ENCODE measurements around the gene CD79A.
A peak's percentile ranks its signal among the peaks of the same experiment; 100 is the strongest.

CD79A gene

GRCh38 chr19:41876847-41877832 lies at the start of gene CD79A:
CD79A (plus strand) TSS chr19:41877279; CDS start chr19:41877305, 26 bp downstream.
- Mint-ChIP-seq H3K27ac (peak within 1 kb of the TSS; percentile 90), H3K4me1 (ENCODE audit: low read depth) (peaks cover 84% of the 10 kb centered on the region), H3K36me3 (ENCODE audit: low read depth) (peaks cover 10% of the 10 kb centered on the region), H3K27me3 (no peaks in the 10 kb centered on the region), H3K9me3 (no peaks in the 10 kb centered on the region), H3K4me3 (peak within 1 kb of the TSS; percentile 43)
- DNase-seq = no peak

DNA sequence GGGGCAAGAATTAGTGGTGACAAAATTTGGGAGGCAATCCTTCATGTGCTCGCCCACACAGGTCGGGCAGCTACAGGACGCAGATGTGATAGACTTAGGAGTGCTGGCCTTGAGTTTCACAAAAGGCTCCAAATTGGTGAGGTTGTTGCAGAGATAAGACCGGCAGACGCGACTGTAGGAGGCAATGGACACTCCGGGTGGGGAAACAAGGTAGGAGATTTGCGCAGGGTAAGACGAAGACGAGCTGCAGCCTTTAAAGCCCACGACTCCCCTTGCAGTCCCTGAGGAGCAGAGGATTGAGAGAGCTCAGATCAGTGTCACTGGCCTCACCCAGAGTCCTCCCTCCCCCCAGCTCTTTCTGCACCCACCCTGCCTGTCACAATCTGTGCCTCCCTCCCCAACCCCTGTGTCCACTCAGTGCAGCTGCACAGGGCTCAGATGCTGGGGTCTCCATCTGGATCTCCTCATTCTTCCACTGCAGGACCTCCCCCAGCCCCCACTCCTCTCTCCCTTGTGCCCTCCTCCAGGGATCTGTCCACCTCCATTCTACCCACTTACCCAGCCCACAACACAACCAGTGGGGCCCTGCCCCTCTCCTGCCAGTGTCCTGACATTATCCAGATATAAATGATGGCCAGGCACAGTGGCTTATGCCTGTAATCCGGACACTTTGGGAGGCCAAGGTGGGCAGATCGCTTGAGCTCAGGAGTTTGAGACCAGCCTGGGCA lies 38.9 kb upstream of the CD79A start:
- Mint-ChIP-seq H3K36me3 (ENCODE audit: low read depth) (no peaks in the 10 kb centered on the region), H3K27me3 (peaks cover 31% of the 10 kb centered on the region), H3K27ac (no peak overlapping the region), H3K9me3 (no peaks in the 10 kb centered on the region), H3K4me1 (ENCODE audit: low read depth) (no peaks in the 10 kb centered on the region), H3K4me3 (no peak overlapping the region)
- DNase-seq = no peak

DNA sequence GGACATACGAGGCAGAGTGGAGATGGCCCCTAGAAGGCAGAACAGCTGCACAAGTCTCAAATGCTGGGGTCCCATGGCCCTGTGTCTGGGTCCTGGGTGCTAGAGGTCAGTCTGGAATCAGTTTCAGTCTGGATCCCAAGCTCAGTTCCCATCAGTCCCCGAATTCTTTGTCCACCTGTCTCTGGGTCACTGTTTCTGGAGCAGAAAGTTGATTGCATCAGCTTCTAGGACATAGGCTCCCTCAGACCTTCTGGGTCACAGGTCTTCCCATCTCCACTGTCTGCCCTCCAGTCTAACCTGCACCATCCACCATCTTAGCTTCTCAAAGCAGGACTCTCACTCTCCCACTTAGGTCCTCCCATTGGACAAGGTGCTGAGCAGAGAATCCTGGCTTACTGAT lies 37.9 kb upstream of the CD79A start:
- Mint-ChIP-seq H3K9me3 (no peaks in the 10 kb centered on the region), H3K4me1 (ENCODE audit: low read depth) (no peaks in the 10 kb centered on the region), H3K27ac (no peak overlapping the region), H3K36me3 (ENCODE audit: low read depth) (no peaks in the 10 kb centered on the region), H3K4me3 (no peak overlapping the region), H3K27me3 (peaks cover 31% of the 10 kb centered on the region)
- no peak for DNase-seq

- H3K27ac Mint-ChIP-seq = no peak overlapping the region
- no peak overlapping the region for H3K4me3 Mint-ChIP-seq
- no peaks in the 10 kb centered on the region for H3K9me3 Mint-ChIP-seq
- H3K27me3 Mint-ChIP-seq = peaks cover 8% of the 10 kb centered on the region
- H3K4me1 Mint-ChIP-seq (ENCODE audit: low read depth) = no peaks in the 10 kb centered on the region
- DNase-seq = no peak
- no peaks in the 10 kb centered on the region for H3K36me3 Mint-ChIP-seq (ENCODE audit: low read depth)
Measured at GRCh38 chr19:41843371-41843770, 33.7 kb upstream of the CD79A start.

DNA sequence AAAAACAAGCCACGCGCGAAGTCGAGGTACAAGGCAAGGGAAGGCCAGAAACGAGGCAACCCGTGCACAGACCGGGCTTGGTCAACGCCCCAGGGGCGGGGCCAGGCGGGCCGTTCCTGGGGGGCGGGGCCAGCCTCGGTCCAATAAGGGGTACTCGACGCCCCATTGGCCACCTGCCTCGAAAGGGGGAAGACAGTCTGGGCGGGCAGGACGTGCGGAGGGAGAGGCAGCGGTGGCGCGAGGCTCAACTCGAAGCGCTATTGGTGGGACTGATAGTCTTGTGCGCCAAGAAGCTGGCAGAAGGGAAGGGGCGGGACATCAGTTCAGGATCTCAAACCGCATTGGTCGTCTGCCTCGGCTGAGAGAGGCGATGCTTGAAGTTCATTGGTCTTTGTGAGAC lies 32.5 kb upstream of the CD79A start, which contains the start of gene LYPD4:
LYPD4 (minus strand) TSS at position 83 of the 400 bp plus-strand sequence. CDS start 5,398 bp downstream, outside the sequence.
- Mint-ChIP-seq H3K36me3 (ENCODE audit: low read depth) (no peaks in the 10 kb centered on the region), H3K4me3 (no peak within 1 kb of the TSS), H3K4me1 (ENCODE audit: low read depth) (no peaks in the 10 kb centered on the region), H3K27ac (no peak within 1 kb of the TSS), H3K9me3 (no peaks in the 10 kb centered on the region), H3K27me3 (no peaks in the 10 kb centered on the region)
- no peak for DNase-seq

DNA sequence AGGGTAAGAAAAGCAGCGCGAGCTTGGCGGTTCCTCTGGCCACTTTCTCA lies 32.3 kb upstream of the CD79A start, which contains the start of gene DMRTC2:
DMRTC2 (plus strand) TSS at position 42 of the 50 bp plus-strand sequence. CDS start 2,387 bp downstream, outside the sequence.
- no peak within 1 kb of the TSS for H3K27ac Mint-ChIP-seq
- H3K9me3 Mint-ChIP-seq = no peaks in the 10 kb centered on the region
- no peaks in the 10 kb centered on the region for H3K36me3 Mint-ChIP-seq (ENCODE audit: low read depth)
- no peak within 1 kb of the TSS for H3K4me3 Mint-ChIP-seq
- no peak for DNase-seq
- no peaks in the 10 kb centered on the region for H3K27me3 Mint-ChIP-seq
- H3K4me1 Mint-ChIP-seq (ENCODE audit: low read depth) = no peaks in the 10 kb centered on the region

DNA sequence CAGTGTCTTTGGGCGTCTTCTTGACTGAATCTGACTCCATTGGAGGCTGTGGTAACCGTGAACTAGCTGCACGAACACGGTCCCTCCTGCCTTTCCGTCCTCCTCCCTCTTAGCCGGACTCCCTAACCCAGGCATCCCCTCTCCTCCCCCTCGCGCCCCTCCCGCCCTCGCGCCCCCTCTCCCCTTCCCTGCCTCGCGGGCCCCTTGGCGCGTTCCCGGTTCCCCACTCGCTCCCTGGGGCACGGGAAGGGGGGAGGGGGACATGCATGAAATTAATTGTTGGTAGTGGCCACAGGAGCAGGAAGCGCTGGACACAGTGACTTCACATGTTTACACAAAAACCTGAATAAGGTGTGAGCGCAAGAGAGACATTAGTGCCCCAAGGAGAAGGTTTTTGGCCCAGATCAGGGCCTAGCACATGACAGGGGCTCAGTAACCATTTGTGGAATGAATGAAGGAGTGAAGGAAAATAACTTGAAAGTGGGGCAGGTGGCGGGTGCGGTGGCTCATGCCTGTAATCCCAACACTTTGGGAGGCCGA lies 32.0 kb upstream of the CD79A start:
- DNase-seq = no peak
- Mint-ChIP-seq H3K9me3 (no peaks in the 10 kb centered on the region), H3K4me1 (ENCODE audit: low read depth) (no peaks in the 10 kb centered on the region), H3K36me3 (ENCODE audit: low read depth) (no peaks in the 10 kb centered on the region), H3K27ac (no peak overlapping the region), H3K27me3 (no peaks in the 10 kb centered on the region), H3K4me3 (no peak overlapping the region)

DNA sequence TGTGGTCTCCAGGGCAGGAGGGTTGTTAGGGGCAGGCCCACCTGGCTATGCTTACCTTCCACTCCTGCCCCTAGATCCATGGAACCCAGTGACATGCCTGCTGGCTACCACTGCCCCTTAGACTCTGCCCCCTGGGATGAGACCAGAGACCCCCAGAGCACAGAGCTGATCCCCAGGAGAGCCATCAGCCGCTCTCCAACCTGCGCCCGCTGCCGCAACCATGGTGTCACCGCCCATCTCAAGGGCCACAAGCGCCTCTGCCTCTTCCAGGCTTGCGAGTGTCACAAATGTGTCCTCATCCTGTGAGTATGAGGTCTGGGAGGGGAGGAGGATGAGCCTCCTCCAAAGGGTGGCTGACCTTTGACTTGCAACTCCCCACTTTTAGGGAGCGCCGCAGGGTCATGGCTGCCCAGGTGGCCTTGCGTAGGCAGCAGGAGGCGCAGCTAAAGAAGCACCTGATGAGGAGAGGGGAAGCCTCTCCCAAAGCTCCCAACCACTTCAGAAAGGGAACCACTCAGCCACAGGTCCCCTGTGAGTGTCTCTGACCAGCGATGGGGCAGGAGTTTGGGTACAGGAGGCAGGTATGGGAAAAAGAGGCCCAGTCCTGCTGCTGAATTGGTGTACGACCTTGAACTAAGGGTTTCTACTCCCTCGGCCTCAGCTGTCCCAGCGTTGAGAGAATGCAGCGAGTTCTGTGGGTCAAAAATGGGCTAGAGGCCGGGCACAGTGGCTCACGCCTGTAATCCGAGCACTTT lies 29.6 kb upstream of the CD79A start:
- Mint-ChIP-seq H3K36me3 (ENCODE audit: low read depth) (no peaks in the 10 kb centered on the region), H3K4me1 (ENCODE audit: low read depth) (no peaks in the 10 kb centered on the region), H3K4me3 (no peak overlapping the region), H3K9me3 (no peaks in the 10 kb centered on the region), H3K27me3 (peaks cover 4% of the 10 kb centered on the region), H3K27ac (no peak overlapping the region)
- no peak for DNase-seq

DNA sequence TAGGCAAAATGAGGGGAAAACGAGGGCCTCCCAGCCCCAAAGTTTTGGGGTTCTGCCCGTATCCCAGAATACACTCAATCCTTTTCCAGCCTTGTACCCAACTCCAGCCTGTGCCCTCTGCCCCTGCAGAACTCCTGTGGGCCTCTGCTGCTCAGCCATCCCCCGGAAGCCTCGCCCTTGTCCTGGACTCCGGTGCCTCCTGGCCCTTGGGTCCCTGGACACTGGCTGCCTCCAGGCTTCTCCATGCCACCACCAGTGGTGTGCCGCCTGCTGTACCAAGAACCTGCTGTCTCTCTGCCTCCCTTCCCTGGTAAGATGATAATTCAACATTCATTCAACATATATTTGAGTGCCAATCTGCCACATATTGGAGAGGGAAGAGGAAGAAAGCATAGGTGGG lies 28.4 kb upstream of the CD79A start:
- H3K27me3 Mint-ChIP-seq = peaks cover 4% of the 10 kb centered on the region
- H3K9me3 Mint-ChIP-seq = no peaks in the 10 kb centered on the region
- no peak overlapping the region for H3K4me3 Mint-ChIP-seq
- DNase-seq = no peak
- H3K27ac Mint-ChIP-seq = no peak overlapping the region
- H3K36me3 Mint-ChIP-seq (ENCODE audit: low read depth) = no peaks in the 10 kb centered on the region
- no peaks in the 10 kb centered on the region for H3K4me1 Mint-ChIP-seq (ENCODE audit: low read depth)

DNA sequence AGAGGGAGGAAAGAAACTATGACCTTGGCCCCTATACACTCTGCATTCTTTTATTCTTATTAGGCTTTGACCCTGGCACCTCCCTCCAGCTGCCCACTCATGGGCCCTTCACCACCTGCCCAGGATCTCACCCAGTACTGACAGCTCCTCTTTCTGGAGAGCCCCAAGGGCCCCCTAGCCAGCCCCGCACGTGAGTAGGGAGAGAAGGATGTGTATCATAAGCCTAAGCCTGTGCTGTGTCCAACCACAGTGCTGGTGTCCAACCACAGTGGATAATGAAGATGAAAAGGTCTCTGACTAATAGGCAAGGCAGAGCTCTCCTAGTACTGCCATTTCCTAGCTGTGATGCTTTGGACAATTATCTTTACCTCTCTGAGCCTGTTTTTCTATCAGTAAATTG lies 28.0 kb upstream of the CD79A start:
- Mint-ChIP-seq H3K9me3 (no peaks in the 10 kb centered on the region), H3K4me3 (no peak overlapping the region), H3K27ac (no peak overlapping the region), H3K27me3 (peaks cover 4% of the 10 kb centered on the region), H3K36me3 (ENCODE audit: low read depth) (no peaks in the 10 kb centered on the region), H3K4me1 (ENCODE audit: low read depth) (no peaks in the 10 kb centered on the region)
- no peak for DNase-seq

DNA sequence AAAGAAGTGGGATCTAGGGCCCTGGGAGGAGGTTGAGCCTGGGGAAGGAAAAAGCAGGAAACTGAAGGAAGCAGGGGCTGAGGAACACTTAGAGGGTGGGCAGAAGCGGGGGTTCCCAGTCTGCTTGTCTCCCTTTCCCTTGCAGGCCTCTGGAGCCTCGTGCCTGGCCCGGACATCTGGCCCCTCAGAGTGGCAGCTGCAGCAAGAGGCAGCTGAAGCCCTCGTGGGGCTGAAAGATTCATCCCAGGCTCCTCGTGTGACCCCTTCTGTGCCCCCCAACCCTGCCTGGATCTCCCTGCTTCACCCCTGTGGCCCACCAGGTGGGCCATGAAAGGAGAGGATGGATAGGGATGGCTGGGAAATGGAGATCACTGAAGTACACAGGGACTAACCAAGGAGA lies 26.7 kb upstream of the CD79A start:
- Mint-ChIP-seq H3K4me3 (no peak overlapping the region), H3K36me3 (ENCODE audit: low read depth) (no peaks in the 10 kb centered on the region), H3K9me3 (no peaks in the 10 kb centered on the region), H3K27me3 (peaks cover 4% of the 10 kb centered on the region), H3K4me1 (ENCODE audit: low read depth) (no peaks in the 10 kb centered on the region), H3K27ac (no peak overlapping the region)
- no peak for DNase-seq

- H3K27ac Mint-ChIP-seq = no peak overlapping the region
- H3K36me3 Mint-ChIP-seq (ENCODE audit: low read depth) = no peaks in the 10 kb centered on the region
- no peak overlapping the region for H3K4me3 Mint-ChIP-seq
- no peak for DNase-seq
- no peaks in the 10 kb centered on the region for H3K4me1 Mint-ChIP-seq (ENCODE audit: low read depth)
- peaks cover 4% of the 10 kb centered on the region for H3K27me3 Mint-ChIP-seq
- no peaks in the 10 kb centered on the region for H3K9me3 Mint-ChIP-seq
Measured at GRCh38 chr19:41851456-41851855, 25.6 kb upstream of the CD79A start.

GRCh38 chr19:41853344-41853743 lies 23.7 kb upstream of the CD79A start:
- peaks cover 2% of the 10 kb centered on the region for H3K4me1 Mint-ChIP-seq (ENCODE audit: low read depth)
- H3K4me3 Mint-ChIP-seq = no peak overlapping the region
- H3K27me3 Mint-ChIP-seq = peaks cover 4% of the 10 kb centered on the region
- DNase-seq = no peak
- H3K27ac Mint-ChIP-seq = no peak overlapping the region
- no peaks in the 10 kb centered on the region for H3K36me3 Mint-ChIP-seq (ENCODE audit: low read depth)
- H3K9me3 Mint-ChIP-seq = no peaks in the 10 kb centered on the region

- DNase-seq = no peak
- Mint-ChIP-seq H3K27ac (no peak overlapping the region), H3K4me3 (no peak overlapping the region), H3K36me3 (ENCODE audit: low read depth) (no peaks in the 10 kb centered on the region), H3K27me3 (peaks cover 4% of the 10 kb centered on the region), H3K9me3 (no peaks in the 10 kb centered on the region), H3K4me1 (ENCODE audit: low read depth) (peaks cover 2% of the 10 kb centered on the region)
Measured at GRCh38 chr19:41853768-41854167, 23.3 kb upstream of the CD79A start.
